GM12878 (cell line): Measurements from ENCODE around the gene RBMS3. TPM values are rescaled to one million over a fixed set of nuclear protein-coding genes. Genes with fewer than 3 reads are reported as not detected.
"Not testable (repeated sequence)": the region's sequence is repeated elsewhere in the genome, so short reads cannot be mapped to it uniquely, and the experiment has no call there.

Experiments used
- ATAC-seq: fragments of 200-7000 bp; cut with Tn5 transposase; 3 replicates; pipeline ENCODE4 v1.9.1; 2020; ENCODE audit warnings: mild to moderate bottlenecking, moderate library complexity
- BruUV-seq: library from RNA; stranded (reverse); fragments of 400-500 nt; replicated peaks from 2 replicates; lab custom pipeline; 2021; lab: Mats Ljungman, UMichigan
- CTCF ChIA-PET: fragments of 300-600 bp; sonication (Branson Sonifier 250); formaldehyde crosslinking; extraction: SDS; loops from one replicate; lab custom pipeline; 2021; ENCODE audit warnings: inconsistent platforms; lab: Yijun Ruan, JAX
- POLR2A ChIA-PET: fragments of 350-600 bp; formaldehyde crosslinking; extraction: SDS; loops from one replicate; lab custom pipeline; 2021; ENCODE audit warnings: inconsistent platforms; lab: Charles Lee
- RAD21 ChIA-PET: fragments of 300-600 bp; sonication (Branson Sonifier 250); formaldehyde crosslinking; loops from one replicate; lab custom pipeline; 2023; ENCODE audit warnings: antibody characterized with exemption; ENCODE audit not compliant: unreplicated experiment; lab: Charles Lee
- SMC1A ChIA-PET: fragments of 300-600 bp; sonication (Branson Sonifier 250); formaldehyde crosslinking; loops from one replicate; lab custom pipeline; 2023; ENCODE audit not compliant: unreplicated experiment, uncharacterized antibody; lab: Charles Lee
- DNase-seq: peaks from one replicate; pipeline ENCODE4 v3.0.0-alpha.2; 2011; ENCODE audit warnings: low read depth, low spot score
- FAIRE-seq: peaks from 3 replicates; lab custom pipeline; 2011; peaks lifted over from hg19 to GRCh38; lab: Jason Lieb, UNC
- H2AFZ ChIP-seq: 2 replicates; pipeline ENCODE4 v1.6.0; 2011; ENCODE audit warnings: low read depth, low read length, control low read depth; ENCODE audit not compliant: control insufficient read depth
- H3K27ac ChIP-seq: 2 replicates; pipeline ENCODE4 v1.5.1; 2011; ENCODE audit warnings: control low read depth; ENCODE audit not compliant: control insufficient read depth, insufficient read depth
- H3K27me3 ChIP-seq, 2 experiments: replicated peaks in 1 of 2; 2 replicates each; pipeline versions ENCODE4 v1.6.0 to v1.6.1; 2011; ENCODE audit warnings: low read length in 1 of 2; ENCODE audit not compliant: control insufficient read depth in 2 of 2, insufficient read depth in 2 of 2
- H3K36me3 ChIP-seq, 2 experiments: 2 replicates each; pipeline ENCODE4 v1.5.1; 2011; ENCODE audit warnings: low read length in 1 of 2; ENCODE audit not compliant: control insufficient read depth in 2 of 2, insufficient read depth in 2 of 2
- H3K4me1 ChIP-seq: 2 replicates; pipeline ENCODE4 v1.6.1; 2011; ENCODE audit warnings: mild to moderate bottlenecking, low read length, moderate library complexity, mixed read lengths; ENCODE audit not compliant: control insufficient read depth, insufficient read depth
- H3K4me2 ChIP-seq: 2 replicates; pipeline ENCODE4 v1.6.0; 2011; ENCODE audit warnings: control low read depth; ENCODE audit not compliant: control insufficient read depth, insufficient read depth
- H3K4me3 ChIP-seq: fragments of 200-600 bp; sonication (generic); 2 replicates; pipeline ENCODE4 v1.5.1; 2016
- H3K79me2 ChIP-seq: 2 replicates; pipeline ENCODE4 v1.6.0; 2011; ENCODE audit warnings: low read length; ENCODE audit not compliant: control insufficient read depth, insufficient read depth
- H3K9ac ChIP-seq: 2 replicates; pipeline ENCODE4 v1.8.0; 2011; ENCODE audit warnings: low read length, control low read depth, mixed read lengths; ENCODE audit not compliant: control insufficient read depth, insufficient read depth
- H3K9me3 ChIP-seq: replicated peaks from 3 replicates; pipeline ENCODE4 v1.5.1; 2011; ENCODE audit warnings: mild to moderate bottlenecking, low read length; ENCODE audit not compliant: control insufficient read depth, insufficient read depth
- H4K20me1 ChIP-seq: 2 replicates; pipeline ENCODE4 v1.6.0; 2011; ENCODE audit not compliant: control insufficient read depth, insufficient read depth
- BCL11A ChIP-seq: IDR thresholded peaks from 2 replicates; pipeline ENCODE4 v1.6.1; 2011; ENCODE audit warnings: low read depth, low read length
- CBX3 ChIP-seq: fragments of 200-600 bp; sonication (generic); IDR thresholded peaks from 2 replicates; pipeline ENCODE4 v1.6.1; 2016; ENCODE audit warnings: low read depth, borderline replicate concordance
- CHD1 ChIP-seq: IDR thresholded peaks from 2 replicates; pipeline ENCODE4 v1.6.1; 2012; ENCODE audit warnings: low read depth, low read length, improper control_type of control experiment
- MXI1 ChIP-seq: fragments of 150-350 bp; IDR thresholded peaks from 2 replicates; pipeline ENCODE4 v1.6.1; 2011; ENCODE audit warnings: low read depth, mild to moderate bottlenecking, inconsistent platforms, low read length, improper control_type of control experiment
- SREBF1 ChIP-seq: IDR thresholded peaks from 2 replicates; pipeline ENCODE4 v1.6.1; 2012; ENCODE audit warnings: mild to moderate bottlenecking, low read length
- USF1 ChIP-seq: IDR thresholded peaks from 2 replicates; pipeline ENCODE4 v1.6.1; 2011; ENCODE audit warnings: borderline replicate concordance, low read depth, mild to moderate bottlenecking, moderate library complexity, mixed read lengths, low read length; ENCODE audit not compliant: insufficient read depth; ENCODE audit errors: extremely low read length
- ZNF384 ChIP-seq: IDR thresholded peaks from 2 replicates; pipeline ENCODE4 v1.6.1; 2012; ENCODE audit warnings: low read depth, mild to moderate bottlenecking, low read length, improper control_type of control experiment, borderline replicate concordance
- WGBS: methylation state at CpG from one replicate; pipeline ENCODE4 v1.1.6; 2016; ENCODE audit warnings: low lambda C conversion rate; ENCODE audit not compliant: insufficient replicate concordance, insufficient coverage; ENCODE audit errors: missing lambda C conversion rate; 5-methylcytosine and 5-hydroxymethylcytosine counted together
- in situ Hi-C: fragments of 300-500 bp; cut with MboI; formaldehyde crosslinking; loops from 9 replicates; pipeline ENCODE4 v1.14.3; 2018; ENCODE audit warnings: mixed read lengths
- intact Hi-C: fragments of 100-400 bp; cut with micrococcal nuclease; formaldehyde crosslinking; loops from one replicate; pipeline ENCODE4 v1.14.2; 2022; ENCODE audit not compliant: unreplicated experiment
- polyA plus RNA-seq, 11 experiments: library from polyadenylated mRNA; depleted of rRNA in 4 of 11; unstranded in 6 of 11; stranded (reverse) in 5 of 11; fragments of >200 nt; fragmentation: Nextera tagmentation in 4 of 11; fragmentation: Illumina TruSeq in 1 of 11; extraction: Ambion mirVana in 4 of 11; extraction: Trizol in 1 of 11; gene quantifications; 1 replicate in 1 of 11; 2 replicates in 10 of 11; pipeline versions ENCODE4 v1.2.1 to v1.2.3, GENCODE V29; 2011 to 2016; ENCODE audit warnings: inconsistent platforms in 2 of 11, missing spikeins in 2 of 11, low read depth in 1 of 11
- total RNA-seq, 4 experiments: library from RNA; depleted of rRNA in 3 of 4; stranded (reverse); fragments of >200 nt in 3 of 4; fragmentation: Illumina TruSeq in 1 of 4; extraction: Trizol in 1 of 4; gene quantifications; 2 replicates each; pipeline versions ENCODE4 v1.2.1 to v1.2.3, GENCODE V29; 2013 to 2021
- TF ChIP-seq, protein P1 (sequence below): IDR thresholded peaks from 2 replicates; pipeline ENCODE4 v1.6.1; 2012; ENCODE audit warnings: improper control_type of control experiment, low read depth, low read length; ENCODE audit not compliant: insufficient replicate concordance

Gene RBMS3
- total and polyA plus RNA-seq, 10 of the 15 experiments (the other 5 are each of a cell fraction or from before 2014, with no cell fraction given): 0.79 to 4.7 (median 3.1) TPM

DNA sequence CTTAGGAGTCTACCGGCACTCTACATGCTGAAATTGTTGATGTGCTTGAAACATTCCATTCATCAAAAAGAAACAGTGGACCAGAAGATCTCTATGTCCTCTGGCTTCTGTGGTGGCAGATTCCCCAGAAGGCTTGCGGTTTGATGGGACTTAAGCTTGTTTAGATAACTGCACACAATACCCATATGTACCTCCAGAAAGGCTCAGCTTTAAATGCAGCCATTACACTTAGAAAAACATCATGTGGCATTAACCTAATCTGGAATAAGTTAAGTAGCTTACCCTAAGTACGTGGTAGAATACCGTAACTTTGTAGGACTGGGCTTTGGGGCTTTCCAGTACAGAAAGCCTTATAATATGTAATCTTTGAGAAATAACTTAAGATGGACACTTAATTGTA is 187.3 kb downstream of the RBMS3 start:
- in situ Hi-C loops: no loop called here
- WGBS: 61% methylated on average over 4 of the region's 4 CpGs
- intact Hi-C loops: no loop called here

GRCh38 chr3:29473481-29474170 is 192.8 kb downstream of the RBMS3 start:
- FAIRE-seq, H2AFZ ChIP-seq, SMC1A ChIA-PET, POLR2A ChIA-PET, H3K9me3 ChIP-seq, H3K27ac ChIP-seq, H3K4me2 ChIP-seq, ATAC-seq, intact Hi-C loops, H4K20me1 ChIP-seq, H3K4me3 ChIP-seq, DNase-seq, BruUV-seq, H3K9ac ChIP-seq, H3K4me1 ChIP-seq, in situ Hi-C loops, H3K27me3 ChIP-seq, H3K79me2 ChIP-seq, H3K36me3 ChIP-seq: not testable (repeated sequence)
- ChIA-PET RAD21 (interaction anchor here (0.6 kb wide), 1 partner anchor 29 kb away, joined by 3 read pairs; no protein-coding TSS in a partner anchor), CTCF (interaction anchor here (0.6 kb wide), 1 partner anchor 175 kb away, joined by 3 read pairs; no protein-coding TSS in a partner anchor)
- WGBS: 65% methylated on average over 33 of the region's 41 CpGs

More for the DNA sequence above, 187.3 kb downstream of the RBMS3 start:
- ChIA-PET CTCF (interaction anchor here (0.9 to 1.4 kb wide), 2 partner anchors 9 to 10 kb away, joined by 3 read pairs; no protein-coding TSS in a partner anchor), POLR2A (interaction anchor here (0.6 kb wide), 1 partner anchor 1602 kb away, joined by 3 read pairs; no protein-coding TSS in a partner anchor), RAD21 (no interaction called here), SMC1A (interaction anchor here (0.6 to 1.7 kb wide), 5 partner anchors 8 to 130 kb away, joined by 3 to 6 read pairs (median 5); no protein-coding TSS in a partner anchor)
- H3K9me3 ChIP-seq: no peaks in the 10 kb centered on the region; the same call in 2 of the 3 replicates
- BruUV-seq: no TSS peak
- no peaks in the 10 kb centered on the region for H3K4me1 ChIP-seq
- H3K9ac ChIP-seq: no peak overlapping the region
- no peak overlapping the region for H2AFZ ChIP-seq
- H3K27me3 ChIP-seq: no peaks in the 10 kb centered on the region
- no peak overlapping the region for H3K4me2 ChIP-seq
- H3K4me3 ChIP-seq: no peak overlapping the region
- no peaks in the 10 kb centered on the region for H4K20me1 ChIP-seq
- FAIRE-seq (no peak), ATAC-seq (no peak), DNase-seq (no peak)
- TF ChIP-seq BCL11A: no peak
- no peak for TF ChIP-seq USF1
- TF ChIP-seq CHD1: no peak
- no peak for TF ChIP-seq SREBF1
- no peak for TF ChIP-seq ZNF384
- TF ChIP-seq, protein P1, sequence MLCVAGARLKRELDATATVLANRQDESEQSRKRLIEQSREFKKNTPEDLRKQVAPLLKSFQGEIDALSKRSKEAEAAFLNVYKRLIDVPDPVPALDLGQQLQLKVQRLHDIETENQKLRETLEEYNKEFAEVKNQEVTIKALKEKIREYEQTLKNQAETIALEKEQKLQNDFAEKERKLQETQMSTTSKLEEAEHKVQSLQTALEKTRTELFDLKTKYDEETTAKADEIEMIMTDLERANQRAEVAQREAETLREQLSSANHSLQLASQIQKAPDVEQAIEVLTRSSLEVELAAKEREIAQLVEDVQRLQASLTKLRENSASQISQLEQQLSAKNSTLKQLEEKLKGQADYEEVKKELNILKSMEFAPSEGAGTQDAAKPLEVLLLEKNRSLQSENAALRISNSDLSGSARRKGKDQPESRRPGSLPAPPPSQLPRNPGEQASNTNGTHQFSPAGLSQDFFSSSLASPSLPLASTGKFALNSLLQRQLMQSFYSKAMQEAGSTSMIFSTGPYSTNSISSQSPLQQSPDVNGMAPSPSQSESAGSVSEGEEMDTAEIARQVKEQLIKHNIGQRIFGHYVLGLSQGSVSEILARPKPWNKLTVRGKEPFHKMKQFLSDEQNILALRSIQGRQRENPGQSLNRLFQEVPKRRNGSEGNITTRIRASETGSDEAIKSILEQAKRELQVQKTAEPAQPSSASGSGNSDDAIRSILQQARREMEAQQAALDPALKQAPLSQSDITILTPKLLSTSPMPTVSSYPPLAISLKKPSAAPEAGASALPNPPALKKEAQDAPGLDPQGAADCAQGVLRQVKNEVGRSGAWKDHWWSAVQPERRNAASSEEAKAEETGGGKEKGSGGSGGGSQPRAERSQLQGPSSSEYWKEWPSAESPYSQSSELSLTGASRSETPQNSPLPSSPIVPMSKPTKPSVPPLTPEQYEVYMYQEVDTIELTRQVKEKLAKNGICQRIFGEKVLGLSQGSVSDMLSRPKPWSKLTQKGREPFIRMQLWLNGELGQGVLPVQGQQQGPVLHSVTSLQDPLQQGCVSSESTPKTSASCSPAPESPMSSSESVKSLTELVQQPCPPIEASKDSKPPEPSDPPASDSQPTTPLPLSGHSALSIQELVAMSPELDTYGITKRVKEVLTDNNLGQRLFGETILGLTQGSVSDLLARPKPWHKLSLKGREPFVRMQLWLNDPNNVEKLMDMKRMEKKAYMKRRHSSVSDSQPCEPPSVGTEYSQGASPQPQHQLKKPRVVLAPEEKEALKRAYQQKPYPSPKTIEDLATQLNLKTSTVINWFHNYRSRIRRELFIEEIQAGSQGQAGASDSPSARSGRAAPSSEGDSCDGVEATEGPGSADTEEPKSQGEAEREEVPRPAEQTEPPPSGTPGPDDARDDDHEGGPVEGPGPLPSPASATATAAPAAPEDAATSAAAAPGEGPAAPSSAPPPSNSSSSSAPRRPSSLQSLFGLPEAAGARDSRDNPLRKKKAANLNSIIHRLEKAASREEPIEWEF: no peak
- TF ChIP-seq CBX3: no peak
- TF ChIP-seq MXI1: no peak
- H3K27ac ChIP-seq: no peak overlapping the region
- H3K36me3 ChIP-seq: no peaks in the 10 kb centered on the region
- no peaks in the 10 kb centered on the region for H3K79me2 ChIP-seq
